H9 (cell line): ENCODE data around the gene ACP6. TPM values are rescaled to one million over a fixed set of nuclear protein-coding genes. Genes with fewer than 3 reads are reported as not detected.

Experiments
- DNase-seq: peaks from one replicate; pipeline ENCODE4 v3.0.0-alpha.2; 2017
- H2AFZ ChIP-seq: one replicate; pipeline ENCODE4 v1.6.1; 2013; ENCODE audit warnings: mild to moderate bottlenecking, low read length, control low read depth, moderate library complexity
- H2AK5ac ChIP-seq: 2 replicates; pipeline ENCODE4 v1.6.1; 2013; ENCODE audit warnings: low read length, control low read depth, mixed read lengths; ENCODE audit not compliant: insufficient read length
- H2BK120ac ChIP-seq: one replicate; pipeline ENCODE4 v1.6.1; 2013; ENCODE audit warnings: low read depth, mild to moderate bottlenecking, low read length, control low read depth, inconsistent platforms; ENCODE audit not compliant: poor library complexity, severe bottlenecking
- H2BK12ac ChIP-seq: 2 replicates; pipeline ENCODE4 v1.6.1; 2013; ENCODE audit warnings: low read length, control low read depth, mixed read lengths, low read depth; ENCODE audit not compliant: insufficient read length
- H2BK15ac ChIP-seq: 2 replicates; pipeline ENCODE4 v1.6.1; 2013; ENCODE audit warnings: low read depth, low read length, control low read depth
- H2BK20ac ChIP-seq: one replicate; pipeline ENCODE4 v1.6.1; 2013; ENCODE audit warnings: low read depth, mild to moderate bottlenecking, low read length, control low read depth, inconsistent platforms; ENCODE audit not compliant: poor library complexity, severe bottlenecking
- H2BK5ac ChIP-seq: 2 replicates; pipeline ENCODE4 v1.6.1; 2013; ENCODE audit warnings: low read length, control low read depth, mixed read lengths; ENCODE audit not compliant: insufficient read length
- H3K14ac ChIP-seq: 2 replicates; pipeline ENCODE4 v1.6.1; 2013; ENCODE audit warnings: low read length, control low read depth; ENCODE audit not compliant: insufficient read depth
- H3K18ac ChIP-seq: 2 replicates; pipeline ENCODE4 v1.6.1; 2013; ENCODE audit warnings: low read depth, mild to moderate bottlenecking, mixed read lengths, low read length, control low read depth; ENCODE audit not compliant: insufficient read length
- H3K23ac ChIP-seq: 2 replicates; pipeline ENCODE4 v1.6.1; 2013; ENCODE audit warnings: low read length, control low read depth, mixed read lengths, low read depth; ENCODE audit not compliant: insufficient read length
- H3K23me2 ChIP-seq: 2 replicates; pipeline ENCODE4 v1.6.1; 2013; ENCODE audit warnings: low read depth, mild to moderate bottlenecking, mixed read lengths, low read length, control low read depth; ENCODE audit not compliant: insufficient read length, poor library complexity, severe bottlenecking
- H3K27ac ChIP-seq: 2 replicates; pipeline ENCODE4 v1.5.1; 2013; ENCODE audit warnings: low read length, control low read depth, mixed read lengths, low read depth; ENCODE audit not compliant: insufficient read length
- H3K27me3 ChIP-seq: 2 replicates; pipeline ENCODE4 v1.6.1; 2013; ENCODE audit warnings: low read length, control low read depth, inconsistent platforms; ENCODE audit not compliant: insufficient read depth
- H3K4ac ChIP-seq: 2 replicates; pipeline ENCODE4 v1.6.1; 2013; ENCODE audit warnings: low read depth, mild to moderate bottlenecking, control low read depth, inconsistent platforms, low read length, moderate library complexity
- H3K4me1 ChIP-seq: 2 replicates; pipeline ENCODE4 v1.6.1; 2013; ENCODE audit warnings: low read length, control low read depth, inconsistent platforms; ENCODE audit not compliant: insufficient read depth
- H3K4me2 ChIP-seq: 2 replicates; pipeline ENCODE4 v1.6.1; 2013; ENCODE audit warnings: low read length, control low read depth, mixed read lengths; ENCODE audit not compliant: insufficient read length, insufficient read depth
- H3K56ac ChIP-seq: 2 replicates; pipeline ENCODE4 v1.6.1; 2013; ENCODE audit warnings: low read depth, mild to moderate bottlenecking, mixed read lengths, low read length, control low read depth; ENCODE audit not compliant: insufficient read length
- H3K79me1 ChIP-seq: 2 replicates; pipeline ENCODE4 v1.6.1; 2013; ENCODE audit warnings: low read depth, mild to moderate bottlenecking, moderate library complexity, low read length, control low read depth, inconsistent platforms; ENCODE audit not compliant: insufficient read depth, poor library complexity, severe bottlenecking
- H3K79me2 ChIP-seq: 2 replicates; pipeline ENCODE4 v1.6.1; 2013; ENCODE audit warnings: low read length, control low read depth, inconsistent platforms; ENCODE audit not compliant: insufficient read depth
- H3K9ac ChIP-seq: 2 replicates; pipeline ENCODE4 v1.6.1; 2013; ENCODE audit warnings: low read length, control low read depth, mixed read lengths; ENCODE audit not compliant: insufficient read length; ENCODE audit errors: extremely low read depth
- H3K9me3 ChIP-seq: one replicate; pipeline ENCODE4 v1.6.1; 2013; ENCODE audit warnings: low read depth, low read length, inconsistent platforms; ENCODE audit not compliant: control insufficient read depth
- H3T11ph ChIP-seq: one replicate; pipeline ENCODE4 v1.6.1; 2013; ENCODE audit warnings: mild to moderate bottlenecking, low read length, control low read depth, inconsistent platforms
- H4K20me1 ChIP-seq: one replicate; pipeline ENCODE4 v1.6.1; 2013; ENCODE audit not compliant: control insufficient read depth, insufficient read length, insufficient read depth
- H4K5ac ChIP-seq: 2 replicates; pipeline ENCODE4 v1.6.1; 2013; ENCODE audit warnings: low read depth, mild to moderate bottlenecking, mixed read lengths, low read length, control low read depth; ENCODE audit not compliant: insufficient read length
- H4K8ac ChIP-seq: replicated peaks from 2 replicates; pipeline ENCODE4 v1.6.1; 2013; ENCODE audit warnings: low read length, control low read depth, mixed read lengths, low read depth; ENCODE audit not compliant: insufficient read length
- H4K91ac ChIP-seq: 2 replicates; pipeline ENCODE4 v1.6.1; 2013; ENCODE audit warnings: low read depth, mild to moderate bottlenecking, moderate library complexity, mixed read lengths, low read length, control low read depth; ENCODE audit not compliant: insufficient read length
- H3K27ac Mint-ChIP-seq, 3 experiments: 2 replicates in 2 of 3; 3 replicates in 1 of 3; pipeline ENCODE4 v1.8.0; 2020 to 2021; ENCODE audit warnings: mixed read lengths in 3 of 3, mild to moderate bottlenecking in 1 of 3, moderate library complexity in 1 of 3
- H3K27me3 Mint-ChIP-seq: 2 replicates; pipeline ENCODE4 v1.8.0; 2021; ENCODE audit warnings: low read depth, mild to moderate bottlenecking, moderate library complexity, mixed read lengths
- H3K36me3 Mint-ChIP-seq, 3 experiments: 2 replicates in 2 of 3; 3 replicates in 1 of 3; pipeline ENCODE4 v1.8.0; 2020 to 2021; ENCODE audit warnings: low read depth in 3 of 3, mixed read lengths in 3 of 3; ENCODE audit not compliant: insufficient read depth in 1 of 3
- H3K4me1 Mint-ChIP-seq, 2 experiments: 2 replicates each; pipeline ENCODE4 v1.8.0; 2020; ENCODE audit warnings: mixed read lengths in 2 of 2
- H3K4me3 Mint-ChIP-seq, 2 experiments: 2 replicates in 1 of 2; 3 replicates in 1 of 2; pipeline ENCODE4 v1.8.0; 2020 to 2021; ENCODE audit warnings: mild to moderate bottlenecking in 2 of 2, mixed read lengths in 2 of 2, moderate library complexity in 1 of 2
- H3K9me3 Mint-ChIP-seq, 2 experiments: 2 replicates in 1 of 2; 3 replicates in 1 of 2; pipeline ENCODE4 v1.8.0; 2020; ENCODE audit warnings: mild to moderate bottlenecking in 2 of 2, mixed read lengths in 2 of 2, moderate library complexity in 1 of 2
- CTCF ChIP-seq: fragments of 200-600 bp; sonication (generic); conservative IDR thresholded peaks from 3 replicates; pipeline ENCODE4 v1.8.0; 2021; ENCODE audit warnings: antibody characterized with exemption, mild to moderate bottlenecking
- WGBS: extraction: QIAGEN DNeasy Blood & Tissue Kit; methylation state at CpG from one replicate; pipeline ENCODE4 v1.1.7; 2013; ENCODE audit warnings: missing lambda C conversion rate, low lambda C conversion rate, mixed read lengths; ENCODE audit not compliant: insufficient read length; ENCODE audit errors: extremely low coverage; 5-methylcytosine and 5-hydroxymethylcytosine counted together
- total RNA-seq: library from RNA; stranded (reverse); gene quantifications from 2 replicates; pipeline ENCODE4 v1.2.1, GENCODE V29; 2021

The ACP6 gene
- total RNA-seq, 1 experiment from 2014 or later, result 17.1 TPM

- no peak overlapping the region for H2BK12ac ChIP-seq
- no peaks in the 10 kb centered on the region for H3K4me1 ChIP-seq
- no peaks in the 10 kb centered on the region for H3K23me2 ChIP-seq
- H3K79me2 ChIP-seq, result no peaks in the 10 kb centered on the region
- H3T11ph ChIP-seq, result no peak overlapping the region
- TF ChIP-seq CTCF, result no peak
- no peak overlapping the region for H3K27ac ChIP-seq
- no peak overlapping the region for H3K9ac ChIP-seq
- peak overlapping the region; percentile 5 for H3K4me2 ChIP-seq
- no peaks in the 10 kb centered on the region for H3K9me3 Mint-ChIP-seq
- H4K5ac ChIP-seq, result no peak overlapping the region
- H4K91ac ChIP-seq, result no peak overlapping the region
- H3K4ac ChIP-seq, result no peak overlapping the region
- no peak overlapping the region for H2BK5ac ChIP-seq
- no peak overlapping the region for H3K56ac ChIP-seq
- no peaks in the 10 kb centered on the region for H3K27me3 ChIP-seq
- no peak overlapping the region for H2BK20ac ChIP-seq
- no peak overlapping the region for H2BK15ac ChIP-seq
- H2AFZ ChIP-seq, result no peak overlapping the region
- no peaks in the 10 kb centered on the region for H4K20me1 ChIP-seq
- no peak overlapping the region for H3K14ac ChIP-seq
- peaks cover 3 to 5% of the 10 kb centered on the region in 2 experiments for H3K4me1 Mint-ChIP-seq
- no peak overlapping the region for H3K23ac ChIP-seq
- no peak overlapping the region for H2BK120ac ChIP-seq
- no peak overlapping the region for H3K4me3 Mint-ChIP-seq
- H3K79me1 ChIP-seq, result no peaks in the 10 kb centered on the region
- H2AK5ac ChIP-seq, result no peak overlapping the region
- no peak for DNase-seq
- H3K36me3 Mint-ChIP-seq, result peaks cover 0 to 8% (median 4%) of the 10 kb centered on the region in 3 experiments; a peak in 4 of 7 replicates
- H3K27ac Mint-ChIP-seq, result no peak overlapping the region
- no CpG with 5 or more reads among the region's 8 CpGs for WGBS
- no peaks in the 10 kb centered on the region for H3K27me3 Mint-ChIP-seq
- no peaks in the 10 kb centered on the region for H3K9me3 ChIP-seq
- no peak overlapping the region for H4K8ac ChIP-seq
- no peak overlapping the region for H3K18ac ChIP-seq
These were observed 29.0 kb downstream of the ACP6 start for GRCh38 chr1:147641291-147641690.
